Stimulated activated CD4-positive, alpha-beta T cell treated with anti-CD3 and anti-CD28 coated beads, Interleukin-4, amount 100 ng/mL, for 24 hours (primary cell): ENCODE results near the gene LENEP.

ENCODE experiments used
- DNase-seq: peaks from one replicate; pipeline ENCODE4 v3.0.0-alpha.2; 2020

LENEP gene

GRCh38 chr1:155032886-155033285 lies 39.5 kb downstream of the LENEP start:
- DNase-seq, result no peak

- DNase-seq, result no peak
These were observed 40.1 kb downstream of the LENEP start, which contains the start of the genes DCST1 and DCST2 for GRCh38 chr1:155033524-155033923. DCST1 (plus strand) TSS chr1:155033824; CDS start chr1:155034037, 213 bp downstream. DCST2 (minus strand) TSS chr1:155033781; CDS start chr1:155033701, 80 bp downstream.

- no peak for DNase-seq
These were observed 41.2 kb downstream of the LENEP start for GRCh38 chr1:155034318-155035208.

GRCh38 chr1:155035936-155036335 lies 42.5 kb downstream of the LENEP start:
- no peak for DNase-seq

- DNase-seq, result no peak
These were observed 43.7 kb downstream of the LENEP start for GRCh38 chr1:155037043-155037442.

GRCh38 chr1:155037851-155038441 lies 44.6 kb downstream of the LENEP start:
- DNase-seq, result no peak

- no peak for DNase-seq
These were observed 45.4 kb downstream of the LENEP start for GRCh38 chr1:155038602-155039307.

- no peak for DNase-seq
These were observed 45.9 kb downstream of the LENEP start for GRCh38 chr1:155039308-155039669.

GRCh38 chr1:155040358-155041093 lies 47.1 kb downstream of the LENEP start:
- DNase-seq, result no peak

GRCh38 chr1:155042789-155043188 lies 49.4 kb downstream of the LENEP start:
- DNase-seq, result no peak

DNA sequence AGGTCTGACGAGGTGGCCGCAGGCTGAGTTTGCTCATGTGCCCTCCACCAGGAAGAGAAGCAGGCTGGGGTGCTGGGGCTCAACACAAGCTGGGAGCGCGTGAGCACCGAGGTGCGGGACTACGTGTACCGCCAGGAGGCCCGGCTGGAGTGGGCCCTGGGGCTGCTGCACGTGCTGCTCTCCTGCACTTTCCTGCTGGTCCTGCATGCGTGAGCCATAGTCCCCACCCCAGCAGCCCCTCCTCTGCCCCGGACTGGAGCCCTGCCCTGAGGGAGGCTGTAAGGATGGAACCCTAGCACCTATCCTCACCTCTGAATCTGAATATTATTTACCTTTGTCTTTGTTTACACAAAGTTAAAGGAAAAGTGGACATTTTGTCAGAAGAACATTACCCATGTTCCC lies 49.9 kb downstream of the LENEP start:
- no peak for DNase-seq

GRCh38 chr1:155043793-155044192 lies 50.4 kb downstream of the LENEP start:
- DNase-seq, result no peak
